ENCODE results near the gene PRTN3. TPM values are rescaled to one million over a fixed set of nuclear protein-coding genes. Genes with fewer than 3 reads are reported as not detected.
A peak's percentile ranks its signal among the peaks of the same experiment; 100 is the strongest.

The PRTN3 gene
- total and polyA plus RNA-seq, 9 donors = 0.41 TPM; not detected in 8

DNA sequence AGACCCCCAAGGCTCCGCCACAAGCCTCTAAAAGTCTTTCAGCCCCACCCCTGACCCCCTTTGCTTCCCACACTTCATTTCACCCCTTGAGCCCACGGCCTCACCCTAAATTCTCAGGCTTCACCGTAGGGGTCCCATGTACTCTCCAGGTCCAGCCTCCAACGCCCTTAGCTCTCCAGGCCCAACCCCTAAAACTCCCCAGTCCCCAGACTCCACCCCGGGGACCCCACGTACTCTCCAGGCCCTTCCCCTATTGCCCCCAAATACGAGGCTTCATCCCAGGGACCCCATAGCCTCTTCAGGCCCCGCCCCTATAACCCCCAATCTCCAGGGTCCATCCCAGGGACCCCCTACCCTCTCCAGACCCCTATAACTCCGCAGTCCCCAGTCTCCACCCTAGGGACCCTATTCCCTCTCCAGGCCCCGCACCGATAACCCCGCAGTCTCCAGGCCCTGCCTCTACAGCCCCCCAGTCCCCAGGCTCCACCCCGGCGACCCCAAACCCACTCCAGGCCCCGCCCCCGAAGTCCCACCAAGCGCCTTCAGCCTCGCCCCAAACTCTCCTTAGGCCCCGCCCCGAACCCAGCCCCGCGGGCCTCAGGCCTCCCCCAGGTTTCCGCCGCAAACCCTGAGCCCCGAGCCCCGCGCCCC is 51.6 kb downstream of the PRTN3 start:
- peaks cover 5% of the 10 kb centered on the region for H3K4me1 ChIP-seq (ENCODE audit: insufficient read depth)
- no peaks in the 10 kb centered on the region for H3K27me3 ChIP-seq
- H3K9me3 ChIP-seq = no peaks in the 10 kb centered on the region
- peak overlapping the region; percentile 93 for H3K4me3 ChIP-seq
- TF ChIP-seq EP300 (IDR thresholded peaks at IDR 0.05) (no peak), CTCF (IDR thresholded peaks at IDR 0.05) (no peak), POLR2A (IDR thresholded peaks at IDR 0.05) (no peak)
- intact Hi-C loops (cut with DNase I) = loop anchor here in 1 of 4 donors (10.0 kb wide), 1 partner anchor 228 kb away; the partner anchor contains the start of gene RNF126
- peak overlapping the region; percentile 84 to 87 for H3K27ac ChIP-seq
- 4 to 5% (median 5%) methylated on average over 17 to 27 of the region's 27 CpGs for whole genome bisulfite sequencing, 3 donors
- H3K36me3 ChIP-seq = no peaks in the 10 kb centered on the region
- DNase-seq = peak in 2 of 5 donors; percentile 48 to 68

- Histone ChIP-seq H3K36me3 (no peaks in the 10 kb centered on the region), H3K27me3 (no peaks in the 10 kb centered on the region), H3K4me3 (peak within 1 kb of the TSS; percentile 93), H3K4me1 (ENCODE audit: insufficient read depth) (peaks cover 5% of the 10 kb centered on the region), H3K9me3 (no peaks in the 10 kb centered on the region), H3K27ac (peak within 1 kb of the TSS; percentile 84 to 87)
- intact Hi-C loops (cut with DNase I) = loop anchor here in 1 of 4 donors (10.0 kb wide), 1 partner anchor 228 kb away; the partner anchor contains the start of gene RNF126
- TF ChIP-seq EP300 (IDR thresholded peaks at IDR 0.05) = peak; percentile 77
- TF ChIP-seq CTCF (IDR thresholded peaks at IDR 0.05) = peak in 1 of 3 donors; percentile 12
- TF ChIP-seq POLR2A (IDR thresholded peaks at IDR 0.05) = peak; percentile 72
- DNase-seq = peak; percentile 90 to 93 (median 92)
- WGBS, 3 donors = 0 to 1% (median 1%) methylated on average over 42 to 66 of the region's 69 CpGs
Observed at GRCh38 chr19:892894-893689, 52.3 kb downstream of the PRTN3 start, which contains the start of the genes MED16 and RNU6-9. MED16 (minus strand) TSS chr19:893187; CDS start chr19:891131, 2,056 bp downstream. RNU6-9 (plus strand) TSS chr19:893484.

- Histone ChIP-seq H3K27me3 (no peaks in the 10 kb centered on the region), H3K36me3 (no peaks in the 10 kb centered on the region), H3K9me3 (no peaks in the 10 kb centered on the region), H3K4me3 (no peak overlapping the region), H3K4me1 (ENCODE audit: insufficient read depth) (peaks cover 5% of the 10 kb centered on the region), H3K27ac (no peak overlapping the region)
- WGBS, 3 donors = 82 to 94% (median 89%) methylated on average over 10 of the region's 10 CpGs
- intact Hi-C loops (cut with DNase I) = loop anchor here in 1 of 4 donors (10.0 kb wide), 1 partner anchor 232 kb away; the partner anchor contains the start of gene RNF126
- TF ChIP-seq EP300 (IDR thresholded peaks at IDR 0.05) = no peak
- no peak for TF ChIP-seq CTCF (IDR thresholded peaks at IDR 0.05)
- no peak for TF ChIP-seq POLR2A (IDR thresholded peaks at IDR 0.05)
- DNase-seq = no peak
Observed at GRCh38 chr19:896434-896833, 55.6 kb downstream of the PRTN3 start.

GRCh38 chr19:896999-897398 is 56.2 kb downstream of the PRTN3 start:
- Histone ChIP-seq H3K4me3 (no peak overlapping the region), H3K36me3 (no peaks in the 10 kb centered on the region), H3K4me1 (ENCODE audit: insufficient read depth) (peaks cover 2% of the 10 kb centered on the region), H3K9me3 (no peaks in the 10 kb centered on the region), H3K27me3 (no peaks in the 10 kb centered on the region), H3K27ac (no peak overlapping the region)
- no peak for TF ChIP-seq POLR2A (IDR thresholded peaks at IDR 0.05)
- TF ChIP-seq CTCF (IDR thresholded peaks at IDR 0.05) = no peak
- no peak for TF ChIP-seq EP300 (IDR thresholded peaks at IDR 0.05)
- intact Hi-C loops (cut with DNase I) = loop anchor here in 1 of 4 donors (10.0 kb wide), 1 partner anchor 232 kb away; the partner anchor contains the start of gene RNF126
- WGBS, 3 donors = 87 to 91% (median 90%) methylated on average over 11 of the region's 11 CpGs
- no peak for DNase-seq
